ENCODE measurements around the gene ZC2HC1B.
A peak's percentile ranks its signal among the peaks of the same experiment; 100 is the strongest.
"Not testable (repeated sequence)": the region's sequence is repeated elsewhere in the genome, so short reads cannot be mapped to it uniquely, and the experiment has no call there.

The ZC2HC1B gene

GRCh38 chr6:143864234-143864633 is at the start of gene ZC2HC1B:
Gene ZC2HC1B (plus strand): TSS chr6:143864474. CDS start chr6:143864540, 66 bp downstream.
- no peak for DNase-seq (ENCODE audit: low read depth in 2 of 2)

- no peak for DNase-seq (ENCODE audit: low read depth in 2 of 2)
Measured at GRCh38 chr6:143817621-143818020, 46.7 kb upstream of the ZC2HC1B start.

DNA sequence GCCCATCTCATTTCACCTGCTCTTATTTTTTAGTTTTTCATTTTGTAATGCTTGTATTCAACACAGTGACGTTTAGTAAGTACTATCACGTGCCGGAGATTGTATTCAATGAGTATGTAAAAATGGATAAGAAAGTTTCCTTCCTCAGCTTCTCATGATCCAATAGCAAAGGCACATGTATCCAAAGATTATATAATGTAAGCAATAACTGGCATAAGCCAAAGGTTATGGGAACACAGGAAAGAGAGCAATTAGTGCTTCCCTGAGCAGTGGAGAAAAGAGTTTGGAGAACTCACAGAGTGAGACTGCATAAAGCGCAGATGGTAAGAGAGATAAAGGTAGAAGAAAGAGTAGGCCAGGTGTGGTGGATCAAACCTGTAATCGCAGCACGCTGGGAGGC is 42.9 kb upstream of the ZC2HC1B start:
- no peak for DNase-seq (ENCODE audit: low read depth in 2 of 2)

DNA sequence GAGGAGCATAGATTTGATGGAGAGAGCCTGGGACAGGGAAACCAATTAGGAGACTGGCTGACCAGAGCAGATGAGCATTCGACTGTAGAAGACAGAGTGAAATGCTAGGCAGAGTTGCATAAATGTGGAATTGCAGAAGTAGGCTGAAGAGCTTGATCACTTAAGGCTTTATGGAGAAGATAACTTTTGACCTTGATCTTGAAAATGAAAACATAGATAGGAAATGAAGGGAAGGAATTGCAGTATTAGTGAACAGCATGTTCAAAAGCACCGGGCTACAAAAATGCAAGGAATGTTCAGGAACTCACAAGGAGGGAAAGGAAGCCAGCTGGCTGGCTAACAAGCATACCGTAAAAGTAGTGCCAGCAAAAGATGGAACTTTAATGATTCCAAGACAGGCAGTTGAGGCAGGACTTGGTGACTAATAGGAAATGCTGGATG is 41.7 kb upstream of the ZC2HC1B start:
- DNase-seq (ENCODE audit: low read depth in 2 of 2), result no peak

DNA sequence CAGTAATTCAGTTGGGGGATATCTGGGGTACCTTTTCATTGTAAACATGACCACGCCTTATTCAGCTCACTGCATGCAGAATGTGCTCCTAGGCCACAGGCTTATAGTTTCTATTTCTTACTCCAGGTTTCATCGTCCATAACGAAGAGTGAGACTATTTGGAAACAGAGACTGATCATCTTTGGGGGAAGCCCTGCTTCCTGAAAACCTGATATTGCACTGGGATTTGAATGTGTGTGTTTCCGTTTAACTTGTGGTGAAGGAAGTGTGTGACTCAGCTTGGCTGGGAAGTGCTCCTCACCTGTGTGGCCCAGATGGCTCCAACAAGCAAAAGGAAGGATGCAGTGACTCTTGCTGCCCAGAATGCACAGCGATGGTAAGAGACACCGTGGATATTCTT is 40.7 kb upstream of the ZC2HC1B start:
- no peak for DNase-seq (ENCODE audit: low read depth in 2 of 2)

- DNase-seq (ENCODE audit: low read depth in 2 of 2), result no peak
Measured at GRCh38 chr6:143828572-143828971, 35.7 kb upstream of the ZC2HC1B start.

- no peak for DNase-seq (ENCODE audit: low read depth in 2 of 2)
Measured at GRCh38 chr6:143836150-143836549, 28.1 kb upstream of the ZC2HC1B start.

GRCh38 chr6:143838395-143838794 is 25.9 kb upstream of the ZC2HC1B start:
- no peak for DNase-seq (ENCODE audit: low read depth in 2 of 2)

DNA sequence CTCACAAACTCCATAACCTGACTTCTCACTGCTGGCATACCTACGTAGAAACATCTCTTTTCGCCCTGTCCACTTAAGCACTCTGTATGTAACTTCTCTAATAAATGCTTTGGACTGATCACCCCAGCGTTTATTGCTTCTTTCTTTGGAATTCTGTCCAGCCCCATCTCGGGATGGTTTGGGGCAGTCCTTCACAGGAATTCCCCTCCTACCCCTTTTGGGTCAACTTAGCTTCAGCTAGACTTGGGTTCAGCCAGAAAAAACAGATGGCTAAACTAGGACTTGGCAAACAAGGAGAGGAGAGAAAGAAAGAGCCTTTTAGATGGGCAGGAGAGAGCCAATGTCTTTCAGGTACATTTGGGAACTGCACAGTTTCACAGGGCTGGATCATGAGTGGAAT is 25.1 kb upstream of the ZC2HC1B start:
- no peak for DNase-seq (ENCODE audit: low read depth in 2 of 2)

DNA sequence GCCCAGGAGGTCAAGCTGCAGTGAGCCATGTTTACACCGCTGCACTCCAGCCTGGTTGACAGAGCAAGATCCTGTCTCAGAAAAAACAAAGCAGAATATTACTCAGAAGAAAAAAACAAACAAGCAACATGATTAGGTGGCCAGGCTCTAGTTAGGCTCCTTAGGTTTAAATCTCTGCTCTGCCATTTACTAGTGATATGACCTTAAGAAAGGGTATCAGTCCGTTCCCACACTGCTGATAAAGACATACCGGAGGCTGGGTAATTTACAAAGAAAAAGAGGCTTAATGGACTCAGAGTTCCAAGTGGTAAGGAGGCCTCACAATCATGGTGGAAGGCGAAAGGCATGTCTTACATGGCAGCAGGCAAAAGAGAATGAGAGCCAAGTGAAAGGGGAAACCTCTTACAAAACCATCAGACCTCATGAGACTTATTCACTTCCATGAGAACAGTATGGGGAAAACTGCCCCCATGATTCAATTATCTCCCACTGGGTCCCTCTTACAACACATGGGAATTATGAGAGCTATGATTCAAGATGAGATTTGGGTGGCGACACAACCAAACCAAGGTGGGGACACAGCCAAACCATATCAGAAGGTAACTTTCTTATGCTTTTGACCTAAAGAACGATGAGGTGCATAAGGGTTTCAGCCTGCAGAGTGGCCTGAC is 23.5 kb upstream of the ZC2HC1B start:
- DNase-seq (ENCODE audit: low read depth in 2 of 2), result no peak

- no peak for DNase-seq (ENCODE audit: low read depth in 2 of 2)
Measured at GRCh38 chr6:143842461-143842901, 21.8 kb upstream of the ZC2HC1B start.

GRCh38 chr6:143842902-143843676 is 21.2 kb upstream of the ZC2HC1B start, which contains the start of gene LTV1:
Gene LTV1 (plus strand): TSS chr6:143843338. CDS start chr6:143843478, 140 bp downstream.
- peak; percentile 90 to 91 for DNase-seq (ENCODE audit: low read depth in 2 of 2)

DNA sequence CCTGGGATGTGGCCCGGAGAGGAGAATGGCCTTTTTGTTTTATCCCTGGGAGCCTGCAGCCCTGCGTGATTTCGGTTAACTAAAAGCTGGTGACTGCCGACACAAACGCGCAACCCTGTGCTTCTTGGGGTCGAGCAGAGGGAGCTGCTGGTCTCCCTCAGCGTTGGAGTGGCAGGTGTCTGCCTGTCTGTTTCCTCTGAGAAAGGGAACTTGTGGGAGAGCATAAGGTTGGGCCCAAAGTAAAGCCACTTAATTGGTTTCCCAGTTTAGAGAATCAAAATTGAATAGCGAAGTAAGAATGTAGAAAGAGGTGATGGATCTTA is 20.6 kb upstream of the ZC2HC1B start:
- no peak for DNase-seq (ENCODE audit: low read depth in 2 of 2)

DNA sequence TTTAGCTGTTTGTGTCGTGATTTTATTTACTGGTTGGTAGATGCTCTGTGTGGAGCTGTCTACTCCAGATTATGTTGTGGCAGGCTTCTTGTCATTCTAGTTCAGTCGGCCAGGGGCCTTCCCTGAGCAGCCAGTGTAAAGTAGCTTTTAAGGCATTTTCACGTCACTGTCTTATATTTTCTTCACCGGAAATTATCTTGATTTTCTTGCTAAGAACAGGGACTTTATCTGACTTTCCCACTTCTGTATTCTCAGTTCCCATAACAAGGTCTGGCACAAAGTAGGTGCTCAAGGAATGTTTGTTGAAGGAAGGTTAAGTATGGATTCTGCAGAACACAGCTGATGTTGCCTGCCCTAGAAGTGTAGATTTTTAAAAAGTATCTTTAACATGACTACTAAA is 20.3 kb upstream of the ZC2HC1B start:
- DNase-seq (ENCODE audit: low read depth in 2 of 2), result no peak

DNA sequence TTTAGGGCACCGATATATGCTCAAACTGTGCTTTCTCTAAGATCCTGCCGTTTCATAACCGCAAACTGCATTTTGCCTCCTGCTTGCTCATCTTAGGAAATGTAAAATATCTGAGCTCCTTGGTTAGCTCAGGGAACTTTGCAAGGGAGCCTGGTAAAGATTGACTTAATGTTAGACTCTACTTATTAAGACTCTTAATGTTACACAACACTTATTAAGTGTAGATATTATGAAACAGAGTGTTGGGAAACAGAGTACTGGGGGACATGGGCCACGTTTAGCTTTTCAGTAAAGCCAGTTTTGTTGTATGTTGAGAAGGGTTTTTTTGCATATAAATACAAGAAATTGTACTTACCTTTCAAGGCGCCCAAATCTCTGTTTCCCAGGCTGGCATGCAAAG is 19.2 kb upstream of the ZC2HC1B start:
- DNase-seq (ENCODE audit: low read depth in 2 of 2), result no peak

GRCh38 chr6:143851706-143852105 is 12.6 kb upstream of the ZC2HC1B start:
- DNase-seq (ENCODE audit: low read depth in 2 of 2), result not testable (repeated sequence)

DNA sequence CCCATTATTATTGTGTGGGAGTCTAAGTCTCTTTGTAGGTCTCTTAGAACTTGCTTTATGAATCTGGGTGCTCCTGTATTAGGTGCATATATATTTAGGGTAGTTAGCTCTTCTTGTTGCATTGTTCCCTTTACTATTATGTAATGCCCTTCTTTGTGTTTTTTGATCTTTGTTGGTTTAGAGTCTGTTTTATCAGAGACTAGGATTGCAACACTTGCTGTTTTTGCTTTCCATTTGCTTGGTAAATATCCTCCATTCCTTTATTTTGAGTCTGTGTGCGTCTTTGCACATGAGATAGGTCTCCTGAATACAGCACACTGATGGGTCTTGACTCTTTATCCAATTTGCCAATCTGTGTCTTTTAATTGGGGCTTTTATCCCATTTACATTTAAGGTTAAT is 9.2 kb upstream of the ZC2HC1B start:
- not testable (repeated sequence) for DNase-seq (ENCODE audit: low read depth in 2 of 2)

DNA sequence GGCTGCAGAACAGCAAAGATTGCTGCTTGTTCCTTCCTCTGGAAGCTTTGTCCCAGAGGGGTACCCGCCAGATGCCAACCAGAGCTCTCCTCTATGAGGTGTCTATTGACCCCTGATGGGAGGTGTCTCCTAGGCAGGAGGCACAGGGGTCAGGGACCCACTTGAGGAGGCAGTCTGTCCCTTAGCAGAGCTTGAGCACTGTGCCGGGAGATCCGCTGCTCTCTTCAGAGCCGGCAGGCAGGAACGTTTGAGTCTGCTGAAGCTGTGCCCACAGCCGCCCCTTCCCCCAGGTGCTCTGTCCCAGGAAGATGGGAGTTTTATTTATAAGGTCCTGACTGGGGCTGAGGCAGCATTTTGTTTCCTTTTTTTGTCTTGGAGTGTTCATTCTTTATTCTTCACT is 7.5 kb upstream of the ZC2HC1B start:
- DNase-seq (ENCODE audit: low read depth in 2 of 2), result not testable (repeated sequence)

GRCh38 chr6:143857651-143858050 is 6.6 kb upstream of the ZC2HC1B start:
- DNase-seq (ENCODE audit: low read depth in 2 of 2), result no peak

DNA sequence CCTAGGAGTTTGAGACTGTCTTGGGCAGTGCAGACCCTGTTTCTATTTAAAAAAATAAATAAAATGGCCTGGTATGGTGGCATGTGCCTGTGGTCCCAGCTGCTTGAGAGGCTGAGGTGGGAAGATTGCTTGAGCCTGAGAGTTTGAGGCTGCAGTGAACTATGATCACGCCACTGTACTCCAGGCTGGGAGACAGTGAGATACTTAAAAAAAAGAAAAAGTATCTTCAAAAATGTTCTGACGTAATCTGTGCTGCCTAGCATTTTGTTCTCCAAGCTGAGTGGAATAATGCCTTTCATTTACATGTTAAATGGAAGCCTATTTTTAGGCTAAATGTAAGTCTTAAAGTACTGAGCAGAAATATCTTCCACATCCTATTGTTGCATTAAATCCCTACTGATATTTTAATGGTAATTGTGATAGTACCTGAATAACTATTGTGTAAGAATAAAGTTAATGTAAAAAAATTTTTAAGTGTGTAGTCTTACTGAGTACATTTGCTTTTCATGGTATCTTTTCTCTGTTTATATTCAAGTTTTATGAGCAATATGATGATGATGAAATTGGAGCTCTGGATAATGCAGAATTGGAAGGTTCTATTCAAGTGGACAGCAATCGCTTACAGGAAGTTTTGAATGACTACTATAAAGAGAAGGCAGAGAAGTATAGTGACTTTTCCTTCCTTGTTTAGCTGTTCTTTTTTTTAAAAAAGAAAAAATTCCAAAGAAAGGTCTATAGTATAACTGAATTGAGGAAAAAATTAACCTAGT is 4.2 kb upstream of the ZC2HC1B start:
- DNase-seq (ENCODE audit: low read depth in 2 of 2), result no peak

DNA sequence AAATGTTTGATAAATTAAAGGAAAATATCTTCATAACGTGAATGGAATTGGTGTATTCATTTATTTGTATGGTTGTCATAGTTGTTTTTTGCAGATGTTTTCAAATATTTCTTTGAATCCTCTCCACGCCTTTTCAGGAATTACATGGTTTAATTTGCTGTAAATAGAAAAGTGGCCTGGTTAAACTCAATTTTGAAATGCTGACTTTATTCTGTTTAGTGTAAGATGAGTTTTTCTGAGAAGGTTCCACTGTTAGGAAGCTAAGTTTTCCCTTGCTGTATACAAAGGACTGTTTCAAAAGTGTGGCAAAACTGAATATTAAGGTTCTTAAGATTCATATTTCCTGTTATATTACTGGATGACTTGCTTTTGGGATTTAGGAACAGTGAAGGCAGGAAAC is 503 bp upstream of the ZC2HC1B start:
- DNase-seq (ENCODE audit: low read depth in 2 of 2), result no peak

DNA sequence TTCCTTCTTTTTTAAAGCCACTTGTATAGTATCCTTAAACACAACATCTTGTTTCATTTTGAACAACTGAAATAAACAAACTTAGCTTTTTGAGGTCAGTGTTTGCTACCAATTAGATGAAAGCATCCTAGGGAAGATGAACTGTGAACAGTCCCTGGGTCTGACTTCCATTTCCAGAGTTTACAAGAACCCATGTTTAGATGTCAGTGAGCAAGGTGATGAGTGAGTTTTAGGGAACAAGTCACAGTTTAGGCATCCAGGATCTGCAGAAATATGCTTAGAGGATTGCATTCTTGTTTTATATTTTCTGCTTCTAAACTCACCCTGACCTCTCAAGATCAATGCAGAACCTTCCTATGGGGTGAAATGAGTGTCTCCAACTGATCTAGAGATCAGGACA is 3.0 kb downstream of the ZC2HC1B start:
- DNase-seq (ENCODE audit: low read depth in 2 of 2), result no peak

DNA sequence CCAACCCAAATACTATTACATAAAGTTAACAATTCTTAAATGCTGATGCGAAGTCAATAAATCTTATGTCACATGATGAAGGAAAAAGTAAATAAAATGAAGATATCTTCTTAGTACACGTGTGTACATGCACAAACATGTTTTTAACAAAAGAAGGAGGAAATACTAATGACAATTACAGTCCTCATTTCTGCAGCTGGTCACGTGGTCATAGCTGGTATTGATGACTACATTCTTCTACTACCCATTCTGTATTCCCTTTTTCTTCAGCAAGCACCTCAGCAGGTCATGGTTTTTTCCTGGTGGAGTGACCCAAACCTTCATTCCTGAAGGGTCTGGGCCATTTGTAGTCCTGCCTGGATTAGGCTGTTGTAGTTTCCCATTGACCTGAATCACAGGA is 4.5 kb downstream of the ZC2HC1B start:
- DNase-seq (ENCODE audit: low read depth in 2 of 2), result not testable (repeated sequence)

All from stimulated activated CD8-positive, alpha-beta memory T cell treated with anti-CD3 and anti-CD28 coated beads, Interleukin-15, amount 100 ng/mL, for 48 hours (primary cell).